Fibroblast of lung (primary cell): ENCODE measurements around the gene AOC3. TPM values are rescaled to one million over a fixed set of nuclear protein-coding genes. Genes with fewer than 3 reads are reported as not detected.

Experiments used
- DNase-seq, 2 donors: peaks; one replicate each; pipeline versions ENCODE4 v3.0.0 to v3.0.0-alpha.2; 2010; ENCODE audit warnings: low read depth in 2 of 2
- H2AFZ ChIP-seq: 2 replicates; pipeline ENCODE4 v1.5.1; 2012; ENCODE audit warnings: low read length, control low read depth, inconsistent platforms
- H3K27ac ChIP-seq: 2 replicates; pipeline ENCODE4 v1.5.1; 2011; ENCODE audit warnings: low read length, control low read depth; ENCODE audit not compliant: insufficient read depth
- H3K27me3 ChIP-seq: 2 replicates; pipeline ENCODE4 v1.5.1; 2011; ENCODE audit warnings: mild to moderate bottlenecking, low read length; ENCODE audit not compliant: control insufficient read depth, insufficient read depth
- H3K36me3 ChIP-seq: 2 replicates; pipeline ENCODE4 v1.5.1; 2011; ENCODE audit warnings: low read length; ENCODE audit not compliant: control insufficient read depth, insufficient read depth
- H3K4me1 ChIP-seq: 2 replicates; pipeline ENCODE4 v1.5.1; 2011; ENCODE audit warnings: low read length; ENCODE audit not compliant: control insufficient read depth, insufficient read depth; ENCODE audit errors: extremely low read depth
- H3K4me2 ChIP-seq: 2 replicates; pipeline ENCODE4 v1.5.1; 2011; ENCODE audit warnings: low read length, control low read depth; ENCODE audit not compliant: insufficient read depth; ENCODE audit errors: extremely low read depth
- H3K4me3 ChIP-seq, 4 experiments: fragments of 200-600 bp in 1 of 4; sonication (generic) in 1 of 4; replicated peaks in 1 of 4; 2 replicates each; pipeline ENCODE4 v1.5.1; 2011 to 2016; ENCODE audit warnings: low read length in 4 of 4, low read depth in 3 of 4, mild to moderate bottlenecking in 3 of 4, control low read depth in 2 of 4, inconsistent platforms in 1 of 4, mixed read lengths in 1 of 4; ENCODE audit not compliant: insufficient read depth in 1 of 4; ENCODE audit errors: control extremely low read depth in 1 of 4
- H3K79me2 ChIP-seq: 2 replicates; pipeline ENCODE4 v1.5.1; 2012; ENCODE audit warnings: mild to moderate bottlenecking, low read length, inconsistent platforms; ENCODE audit not compliant: control insufficient read depth, insufficient read depth
- H3K9ac ChIP-seq: 2 replicates; pipeline ENCODE4 v1.5.1; 2011; ENCODE audit warnings: mild to moderate bottlenecking, low read length, control low read depth; ENCODE audit not compliant: insufficient read depth
- H3K9me3 ChIP-seq: 2 replicates; pipeline ENCODE4 v1.5.1; 2012; ENCODE audit warnings: low read depth, low read length; ENCODE audit not compliant: control insufficient read depth, insufficient read depth
- H4K20me1 ChIP-seq: 2 replicates; pipeline ENCODE4 v1.5.1; 2011; ENCODE audit warnings: low read length; ENCODE audit not compliant: control insufficient read depth, insufficient read depth; ENCODE audit errors: extremely low read depth
- EZH2 ChIP-seq: IDR thresholded peaks from 2 replicates; pipeline ENCODE4 v1.5.1; 2012; ENCODE audit warnings: low read length, control low read depth, mild to moderate bottlenecking; ENCODE audit errors: missing control alignments
- polyA plus RNA-seq, 2 donors: library from polyadenylated mRNA; depleted of rRNA in 1 of 2; stranded (reverse) in 1 of 2; unstranded in 1 of 2; fragments of >200 nt; gene quantifications; 2 replicates each; pipeline ENCODE4 v1.2.1, GENCODE V29; 2011 to 2012; ENCODE audit warnings: missing spikeins in 1 of 2
- total RNA-seq: library from RNA; depleted of rRNA; stranded (reverse); fragments of >200 nt; gene quantifications from 2 replicates; pipeline ENCODE4 v1.2.1, GENCODE V29; 2014
- TF ChIP-seq, protein P1 (sequence below), 2 donors: IDR thresholded peaks in 1 of 2; conservative IDR thresholded peaks in 1 of 2; 1 replicate in 1 of 2; 2 replicates in 1 of 2; pipeline ENCODE4 v1.5.1; 2011 to 2012; ENCODE audit warnings: low read length in 2 of 2, control low read depth in 1 of 2, inconsistent platforms in 1 of 2, low read depth in 1 of 2, mild to moderate bottlenecking in 1 of 2

Gene AOC3
- total and polyA plus RNA-seq, 2 donors (not counting 1 experiment from before 2014, with no cell fraction given): 0.17 to 3.5 TPM

DNA sequence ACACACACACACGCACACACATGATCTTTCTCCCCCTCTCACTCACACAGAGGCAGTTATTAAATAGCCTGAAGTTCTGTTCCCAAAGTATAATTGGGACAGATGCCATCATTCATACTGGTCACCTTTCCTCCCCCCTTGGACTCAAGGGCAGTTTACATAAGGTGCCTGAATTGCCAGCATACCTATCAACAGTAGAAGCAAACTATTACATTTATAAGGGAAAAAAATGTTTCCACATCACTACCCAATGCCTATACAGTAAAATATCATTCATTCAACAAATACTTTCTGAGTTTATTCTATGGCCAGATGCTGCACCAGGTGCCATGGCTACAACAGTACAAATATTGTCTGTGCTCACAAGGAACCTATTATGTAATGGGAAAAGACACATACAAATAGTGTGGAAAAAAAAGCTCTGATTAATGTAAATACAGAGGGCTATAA lies 46.1 kb upstream of the AOC3 start:
- no peak for TF ChIP-seq EZH2
- TF ChIP-seq, protein P1, sequence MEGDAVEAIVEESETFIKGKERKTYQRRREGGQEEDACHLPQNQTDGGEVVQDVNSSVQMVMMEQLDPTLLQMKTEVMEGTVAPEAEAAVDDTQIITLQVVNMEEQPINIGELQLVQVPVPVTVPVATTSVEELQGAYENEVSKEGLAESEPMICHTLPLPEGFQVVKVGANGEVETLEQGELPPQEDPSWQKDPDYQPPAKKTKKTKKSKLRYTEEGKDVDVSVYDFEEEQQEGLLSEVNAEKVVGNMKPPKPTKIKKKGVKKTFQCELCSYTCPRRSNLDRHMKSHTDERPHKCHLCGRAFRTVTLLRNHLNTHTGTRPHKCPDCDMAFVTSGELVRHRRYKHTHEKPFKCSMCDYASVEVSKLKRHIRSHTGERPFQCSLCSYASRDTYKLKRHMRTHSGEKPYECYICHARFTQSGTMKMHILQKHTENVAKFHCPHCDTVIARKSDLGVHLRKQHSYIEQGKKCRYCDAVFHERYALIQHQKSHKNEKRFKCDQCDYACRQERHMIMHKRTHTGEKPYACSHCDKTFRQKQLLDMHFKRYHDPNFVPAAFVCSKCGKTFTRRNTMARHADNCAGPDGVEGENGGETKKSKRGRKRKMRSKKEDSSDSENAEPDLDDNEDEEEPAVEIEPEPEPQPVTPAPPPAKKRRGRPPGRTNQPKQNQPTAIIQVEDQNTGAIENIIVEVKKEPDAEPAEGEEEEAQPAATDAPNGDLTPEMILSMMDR (conservative IDR thresholded peaks at IDR 0.05 in 1 of 2, IDR thresholded peaks at IDR 0.05 in 1 of 2; ENCODE audit: low read depth in 1 of 2, low read length in 2 of 2): no peak
- Histone ChIP-seq H3K27me3 (no peaks in the 10 kb centered on the region), H3K36me3 (no peaks in the 10 kb centered on the region), H4K20me1 (no peaks in the 10 kb centered on the region), H3K4me1 (peaks cover 4% of the 10 kb centered on the region), H3K4me3 (no peak overlapping the region), H3K9ac (no peak overlapping the region), H3K4me2 (no peak overlapping the region), H3K9me3 (no peaks in the 10 kb centered on the region), H3K27ac (no peak overlapping the region), H3K79me2 (no peaks in the 10 kb centered on the region), H2AFZ (no peak overlapping the region)
- no peak for DNase-seq

DNA sequence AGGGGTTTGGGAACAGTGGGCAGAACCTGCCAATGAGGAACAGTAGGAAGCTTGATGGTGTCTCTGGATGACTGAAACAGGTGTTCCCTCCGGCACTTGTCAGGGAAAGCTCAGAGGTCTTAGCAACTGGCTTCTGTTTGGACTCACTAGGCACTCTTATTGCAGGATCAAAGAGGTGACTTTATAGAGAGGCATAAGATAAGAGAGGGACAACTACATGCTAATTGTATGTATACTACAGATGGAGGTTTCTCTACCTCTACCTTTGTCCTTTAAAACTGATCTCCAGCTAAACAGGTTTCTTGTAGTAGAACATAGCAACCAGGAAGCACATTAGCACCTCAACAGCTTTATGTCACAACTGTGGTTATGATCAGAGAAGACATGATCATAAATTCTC lies 44.8 kb upstream of the AOC3 start:
- H3K27me3 ChIP-seq: no peaks in the 10 kb centered on the region
- H3K4me2 ChIP-seq: no peak overlapping the region
- DNase-seq: no peak
- no peak overlapping the region for H3K27ac ChIP-seq
- no peak overlapping the region for H3K4me3 ChIP-seq
- H3K79me2 ChIP-seq: no peaks in the 10 kb centered on the region
- TF ChIP-seq EZH2: no peak
- TF ChIP-seq, protein P1 (conservative IDR thresholded peaks at IDR 0.05 in 1 of 2, IDR thresholded peaks at IDR 0.05 in 1 of 2; ENCODE audit: low read depth in 1 of 2, low read length in 2 of 2): no peak
- H3K9ac ChIP-seq: no peak overlapping the region
- H3K36me3 ChIP-seq: no peaks in the 10 kb centered on the region
- H3K9me3 ChIP-seq: no peaks in the 10 kb centered on the region
- no peaks in the 10 kb centered on the region for H4K20me1 ChIP-seq
- H2AFZ ChIP-seq: no peak overlapping the region
- H3K4me1 ChIP-seq: peaks cover 4% of the 10 kb centered on the region

DNA sequence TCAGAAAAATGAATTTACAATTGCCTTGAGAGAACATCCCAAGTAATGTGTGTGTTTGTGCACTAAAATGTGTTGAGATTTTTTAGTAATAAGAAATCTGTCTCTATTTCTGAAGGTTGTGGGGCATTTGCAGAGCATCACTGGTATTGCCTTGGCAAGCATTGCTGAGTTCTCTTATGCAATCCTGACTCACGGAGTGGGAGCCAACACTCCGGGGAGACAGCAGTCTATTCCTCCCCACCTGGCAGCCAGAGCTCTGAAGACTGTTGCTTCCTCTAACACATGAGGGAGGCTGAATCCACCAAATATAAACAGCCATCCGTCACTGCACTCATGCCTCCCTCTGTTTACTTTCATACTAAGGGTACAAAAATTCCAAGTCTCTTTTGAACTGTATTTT lies 41.7 kb upstream of the AOC3 start:
- Histone ChIP-seq H2AFZ (no peak overlapping the region), H3K9ac (no peak overlapping the region), H3K4me3 (no peak overlapping the region), H3K36me3 (peaks cover 2% of the 10 kb centered on the region), H3K4me2 (no peak overlapping the region), H3K79me2 (no peaks in the 10 kb centered on the region), H3K4me1 (peaks cover 4% of the 10 kb centered on the region), H4K20me1 (no peaks in the 10 kb centered on the region), H3K27me3 (no peaks in the 10 kb centered on the region), H3K27ac (no peak overlapping the region), H3K9me3 (no peaks in the 10 kb centered on the region)
- peak; percentile 77 to 85 for DNase-seq
- no peak for TF ChIP-seq EZH2
- TF ChIP-seq, protein P1 (conservative IDR thresholded peaks at IDR 0.05 in 1 of 2, IDR thresholded peaks at IDR 0.05 in 1 of 2; ENCODE audit: low read depth in 1 of 2, low read length in 2 of 2): no peak
